ENCODE data around the gene FBRSL1.
"Not testable (repeated sequence)": the region's sequence is repeated elsewhere in the genome, so short reads cannot be mapped to it uniquely, and the experiment has no call there.

FBRSL1 gene

GRCh38 chr12:132461526-132461925, 28.4 kb upstream of the FBRSL1 start:
- TF ChIP-seq POLR2AphosphoS5 (IDR thresholded peaks at IDR 0.05; ENCODE audit: low read depth) (no peak), GABPA (IDR thresholded peaks at IDR 0.05; ENCODE audit: low read depth) (no peak), SPI1 (IDR thresholded peaks at IDR 0.05; ENCODE audit: borderline replicate concordance, low read depth) (no peak)
- TF ChIP-seq, protein P1, sequence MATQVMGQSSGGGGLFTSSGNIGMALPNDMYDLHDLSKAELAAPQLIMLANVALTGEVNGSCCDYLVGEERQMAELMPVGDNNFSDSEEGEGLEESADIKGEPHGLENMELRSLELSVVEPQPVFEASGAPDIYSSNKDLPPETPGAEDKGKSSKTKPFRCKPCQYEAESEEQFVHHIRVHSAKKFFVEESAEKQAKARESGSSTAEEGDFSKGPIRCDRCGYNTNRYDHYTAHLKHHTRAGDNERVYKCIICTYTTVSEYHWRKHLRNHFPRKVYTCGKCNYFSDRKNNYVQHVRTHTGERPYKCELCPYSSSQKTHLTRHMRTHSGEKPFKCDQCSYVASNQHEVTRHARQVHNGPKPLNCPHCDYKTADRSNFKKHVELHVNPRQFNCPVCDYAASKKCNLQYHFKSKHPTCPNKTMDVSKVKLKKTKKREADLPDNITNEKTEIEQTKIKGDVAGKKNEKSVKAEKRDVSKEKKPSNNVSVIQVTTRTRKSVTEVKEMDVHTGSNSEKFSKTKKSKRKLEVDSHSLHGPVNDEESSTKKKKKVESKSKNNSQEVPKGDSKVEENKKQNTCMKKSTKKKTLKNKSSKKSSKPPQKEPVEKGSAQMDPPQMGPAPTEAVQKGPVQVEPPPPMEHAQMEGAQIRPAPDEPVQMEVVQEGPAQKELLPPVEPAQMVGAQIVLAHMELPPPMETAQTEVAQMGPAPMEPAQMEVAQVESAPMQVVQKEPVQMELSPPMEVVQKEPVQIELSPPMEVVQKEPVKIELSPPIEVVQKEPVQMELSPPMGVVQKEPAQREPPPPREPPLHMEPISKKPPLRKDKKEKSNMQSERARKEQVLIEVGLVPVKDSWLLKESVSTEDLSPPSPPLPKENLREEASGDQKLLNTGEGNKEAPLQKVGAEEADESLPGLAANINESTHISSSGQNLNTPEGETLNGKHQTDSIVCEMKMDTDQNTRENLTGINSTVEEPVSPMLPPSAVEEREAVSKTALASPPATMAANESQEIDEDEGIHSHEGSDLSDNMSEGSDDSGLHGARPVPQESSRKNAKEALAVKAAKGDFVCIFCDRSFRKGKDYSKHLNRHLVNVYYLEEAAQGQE (IDR thresholded peaks at IDR 0.05; ENCODE audit: insufficient replicate concordance, low read depth): no peak
- TF ChIP-seq, protein P2, sequence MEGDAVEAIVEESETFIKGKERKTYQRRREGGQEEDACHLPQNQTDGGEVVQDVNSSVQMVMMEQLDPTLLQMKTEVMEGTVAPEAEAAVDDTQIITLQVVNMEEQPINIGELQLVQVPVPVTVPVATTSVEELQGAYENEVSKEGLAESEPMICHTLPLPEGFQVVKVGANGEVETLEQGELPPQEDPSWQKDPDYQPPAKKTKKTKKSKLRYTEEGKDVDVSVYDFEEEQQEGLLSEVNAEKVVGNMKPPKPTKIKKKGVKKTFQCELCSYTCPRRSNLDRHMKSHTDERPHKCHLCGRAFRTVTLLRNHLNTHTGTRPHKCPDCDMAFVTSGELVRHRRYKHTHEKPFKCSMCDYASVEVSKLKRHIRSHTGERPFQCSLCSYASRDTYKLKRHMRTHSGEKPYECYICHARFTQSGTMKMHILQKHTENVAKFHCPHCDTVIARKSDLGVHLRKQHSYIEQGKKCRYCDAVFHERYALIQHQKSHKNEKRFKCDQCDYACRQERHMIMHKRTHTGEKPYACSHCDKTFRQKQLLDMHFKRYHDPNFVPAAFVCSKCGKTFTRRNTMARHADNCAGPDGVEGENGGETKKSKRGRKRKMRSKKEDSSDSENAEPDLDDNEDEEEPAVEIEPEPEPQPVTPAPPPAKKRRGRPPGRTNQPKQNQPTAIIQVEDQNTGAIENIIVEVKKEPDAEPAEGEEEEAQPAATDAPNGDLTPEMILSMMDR (IDR thresholded peaks at IDR 0.05; ENCODE audit: insufficient read depth, low read length): no peak
- H3K4me3 ChIP-seq (replicated peaks; ENCODE audit: insufficient read depth, low read length): no peak overlapping the region
- H3K27me3 ChIP-seq (ENCODE audit: insufficient read depth, poor library complexity, severe bottlenecking): peaks cover 3% of the 10 kb centered on the region
- H3K27ac ChIP-seq (replicated peaks): no peak overlapping the region
- DNase-seq (ENCODE audit: low read depth in 1 of 2, low spot score in 1 of 2): no peak

DNA sequence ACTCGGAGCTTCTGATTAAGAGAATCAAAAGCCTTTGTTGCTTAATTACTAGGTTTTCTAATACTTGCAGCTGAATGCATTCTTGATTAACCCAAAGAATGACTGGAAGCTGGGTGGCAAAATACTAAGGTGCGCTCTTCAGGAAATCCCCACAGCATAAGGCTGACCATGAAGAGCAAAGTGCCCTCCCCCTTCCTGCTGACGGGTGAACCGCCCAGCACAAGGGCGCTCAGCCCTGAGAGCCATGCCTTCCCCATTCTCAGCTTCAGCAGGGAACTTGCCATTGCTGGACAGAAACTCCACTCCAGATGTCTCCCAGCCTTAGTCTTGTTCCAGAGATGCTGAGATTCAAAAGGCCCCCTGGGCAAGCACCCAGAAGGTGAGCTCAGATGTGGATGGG, 27.2 kb upstream of the FBRSL1 start:
- no peak overlapping the region for H3K4me3 ChIP-seq (replicated peaks; ENCODE audit: insufficient read depth, low read length)
- no peak overlapping the region for H3K27ac ChIP-seq (replicated peaks)
- TF ChIP-seq, protein P2 (IDR thresholded peaks at IDR 0.05; ENCODE audit: insufficient read depth, low read length): no peak
- TF ChIP-seq, protein P1 (IDR thresholded peaks at IDR 0.05; ENCODE audit: insufficient replicate concordance, low read depth): no peak
- TF ChIP-seq POLR2AphosphoS5 (IDR thresholded peaks at IDR 0.05; ENCODE audit: low read depth): no peak
- no peak for TF ChIP-seq GABPA (IDR thresholded peaks at IDR 0.05; ENCODE audit: low read depth)
- TF ChIP-seq SPI1 (IDR thresholded peaks at IDR 0.05; ENCODE audit: borderline replicate concordance, low read depth): no peak
- H3K27me3 ChIP-seq (ENCODE audit: insufficient read depth, poor library complexity, severe bottlenecking): no peaks in the 10 kb centered on the region
- DNase-seq (ENCODE audit: low read depth in 1 of 2, low spot score in 1 of 2): no peak

GRCh38 chr12:132463284-132463924, 26.5 kb upstream of the FBRSL1 start:
- not testable (repeated sequence) for DNase-seq (ENCODE audit: low read depth in 1 of 2, low spot score in 1 of 2); H3K4me3 ChIP-seq (replicated peaks; ENCODE audit: insufficient read depth, low read length); H3K27me3 ChIP-seq (ENCODE audit: insufficient read depth, poor library complexity, severe bottlenecking); H3K27ac ChIP-seq (replicated peaks)

GRCh38 chr12:132464304-132464703, 25.6 kb upstream of the FBRSL1 start:
- H3K27ac ChIP-seq (replicated peaks); H3K4me3 ChIP-seq (replicated peaks; ENCODE audit: insufficient read depth, low read length); DNase-seq (ENCODE audit: low read depth in 1 of 2, low spot score in 1 of 2); H3K27me3 ChIP-seq (ENCODE audit: insufficient read depth, poor library complexity, severe bottlenecking): not testable (repeated sequence)

- no peak for DNase-seq (ENCODE audit: low read depth in 1 of 2, low spot score in 1 of 2)
- TF ChIP-seq, protein P2 (IDR thresholded peaks at IDR 0.05; ENCODE audit: insufficient read depth, low read length): no peak
- no peak for TF ChIP-seq GABPA (IDR thresholded peaks at IDR 0.05; ENCODE audit: low read depth)
- no peak for TF ChIP-seq POLR2AphosphoS5 (IDR thresholded peaks at IDR 0.05; ENCODE audit: low read depth)
- TF ChIP-seq SPI1 (IDR thresholded peaks at IDR 0.05; ENCODE audit: borderline replicate concordance, low read depth): no peak
- Histone ChIP-seq H3K27ac (replicated peaks) (no peak overlapping the region), H3K27me3 (ENCODE audit: insufficient read depth, poor library complexity, severe bottlenecking) (no peaks in the 10 kb centered on the region), H3K4me3 (replicated peaks; ENCODE audit: insufficient read depth, low read length) (no peak overlapping the region)
These were observed 25.1 kb upstream of the FBRSL1 start for GRCh38 chr12:132464820-132465219.

All from HL-60 (cell line).